Measurements from ENCODE around the gene MLLT3. TPM values are rescaled to one million over a fixed set of nuclear protein-coding genes. Genes with fewer than 3 reads are reported as not detected.
A peak's percentile ranks its signal among the peaks of the same experiment; 100 is the strongest.

Gene MLLT3
- total RNA-seq, 2 experiments from 2014 or later: 55.9 to 56.4 TPM

DNA sequence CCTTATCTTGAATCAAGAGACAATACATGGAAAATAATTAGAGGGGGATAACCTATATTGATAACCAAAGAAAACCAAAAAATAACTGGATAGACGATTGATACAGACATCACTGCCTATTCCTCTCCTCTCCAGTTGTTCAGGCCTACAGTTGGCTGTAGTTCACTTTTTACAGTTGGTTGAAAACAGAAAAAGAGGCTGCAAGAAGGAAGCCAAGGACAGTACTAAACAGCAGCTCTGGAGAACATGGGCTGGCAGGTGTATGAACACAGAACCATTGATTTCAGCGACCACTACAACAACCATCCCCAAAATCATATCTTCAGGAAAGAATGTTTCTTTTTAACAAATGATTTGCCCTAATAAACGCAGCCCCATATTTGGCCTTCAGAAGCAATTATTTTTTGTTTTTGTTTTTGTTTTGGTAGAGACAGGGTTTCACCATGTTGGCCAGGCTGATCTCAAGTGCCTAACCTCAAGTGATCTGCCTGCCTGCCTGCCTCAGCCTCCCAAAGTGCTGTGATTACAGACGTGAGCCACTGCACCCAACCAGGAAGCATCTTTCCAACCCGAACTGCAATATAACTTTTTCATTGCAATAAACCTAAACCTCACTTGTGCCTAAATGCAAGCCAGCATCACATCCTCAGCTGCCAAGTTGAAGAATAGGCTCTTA is 64.3 kb downstream of the MLLT3 start:
- DNase-seq (no peak), ATAC-seq (peak; percentile 8)
- H3K4me3 Mint-ChIP-seq: peak overlapping the region; percentile 11
- H3K9me3 Mint-ChIP-seq (ENCODE audit: low read depth): no peaks in the 10 kb centered on the region
- CTCF ChIA-PET: interaction anchor here (0.9 kb wide), 2 partner anchors 21 to 67 kb away, joined by 3 to 4 read pairs; no protein-coding TSS in a partner anchor
- no peaks in the 10 kb centered on the region for H3K27me3 Mint-ChIP-seq
- peaks cover 5% of the 10 kb centered on the region for H3K36me3 Mint-ChIP-seq
- peaks cover 84% of the 10 kb centered on the region for H3K4me1 Mint-ChIP-seq
- H3K27ac Mint-ChIP-seq: peak overlapping the region; percentile 77

- H3K4me3 Mint-ChIP-seq: no peak overlapping the region
- no peaks in the 10 kb centered on the region for H3K9me3 Mint-ChIP-seq (ENCODE audit: low read depth)
- H3K27ac Mint-ChIP-seq: peak overlapping the region; percentile 77
- ATAC-seq (no peak), DNase-seq (no peak)
- H3K27me3 Mint-ChIP-seq: no peaks in the 10 kb centered on the region
- peaks cover 5% of the 10 kb centered on the region for H3K36me3 Mint-ChIP-seq
- peaks cover 84% of the 10 kb centered on the region for H3K4me1 Mint-ChIP-seq
- CTCF ChIA-PET: no interaction called here
Observed at GRCh38 chr9:20557285-20557684, 65.0 kb downstream of the MLLT3 start.

DNA sequence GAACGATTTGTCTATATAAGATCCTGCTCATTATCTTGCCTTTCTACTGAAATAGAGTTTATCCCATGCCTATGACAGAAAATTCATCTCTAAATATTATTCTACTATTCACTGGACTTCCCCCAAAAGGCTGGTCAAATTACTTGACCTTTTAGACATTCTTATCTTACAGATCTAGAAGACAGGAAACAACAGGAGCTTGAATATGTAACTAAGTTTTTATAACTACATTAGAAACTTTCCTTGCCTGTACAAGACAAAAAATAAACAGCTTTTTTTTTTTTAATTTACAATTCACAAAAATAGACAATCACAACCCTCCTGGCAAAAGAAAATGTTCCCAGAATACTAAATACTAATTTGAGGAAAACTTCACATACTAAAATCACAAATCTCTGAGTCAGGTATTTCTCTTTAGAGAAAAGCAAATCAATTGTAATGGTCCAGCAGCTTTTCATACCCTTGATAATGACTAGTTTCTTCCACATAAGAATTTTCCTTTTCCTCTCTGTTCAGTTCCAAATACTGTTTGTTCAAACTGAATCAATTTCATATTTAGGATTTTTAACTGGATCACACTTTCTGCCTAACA is 68.6 kb downstream of the MLLT3 start:
- Mint-ChIP-seq H3K27ac (peak overlapping the region; percentile 82), H3K27me3 (no peaks in the 10 kb centered on the region), H3K9me3 (ENCODE audit: low read depth) (no peaks in the 10 kb centered on the region), H3K4me1 (peaks cover 73% of the 10 kb centered on the region), H3K4me3 (peak overlapping the region; percentile 49), H3K36me3 (peaks cover 16% of the 10 kb centered on the region)
- CTCF ChIA-PET: interaction anchor here (0.6 to 3.7 kb wide), 7 partner anchors 10 to 386 kb away, joined by 3 to 13 read pairs (median 3); partner anchors contain the start of gene MLLT3
- ATAC-seq (peak; percentile 15), DNase-seq (no peak)

DNA sequence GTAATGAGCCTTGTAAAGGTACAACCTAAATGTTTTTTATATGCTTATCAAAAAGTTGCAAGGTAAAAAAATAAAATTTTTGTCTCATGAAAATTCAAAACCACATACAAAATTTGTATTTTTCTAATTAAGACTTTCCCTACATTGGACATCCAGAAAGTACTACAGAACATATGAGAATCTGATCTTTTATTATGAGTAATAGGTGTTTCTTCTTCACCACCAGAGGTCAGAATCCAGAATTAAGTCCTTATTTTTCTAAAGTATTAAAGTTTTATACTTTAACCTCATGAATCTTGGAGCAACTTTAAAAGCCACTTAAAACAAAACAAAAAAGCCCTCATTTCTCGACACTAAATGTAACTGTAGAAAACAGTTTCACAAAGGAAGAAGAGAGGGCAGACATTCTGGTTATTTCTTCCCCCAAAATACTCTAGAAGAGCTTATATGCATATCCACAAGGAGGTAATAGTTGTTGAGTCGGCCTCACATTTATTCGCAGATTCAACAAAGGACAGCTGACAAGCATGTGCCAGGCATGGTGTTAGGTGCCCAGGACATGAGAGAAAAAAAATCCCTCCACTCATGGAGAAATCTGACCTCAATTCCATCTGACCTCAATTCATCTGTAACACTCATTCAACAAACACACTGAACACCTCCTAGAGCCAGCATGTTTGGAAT is 69.3 kb downstream of the MLLT3 start:
- peak; percentile 67 for ATAC-seq
- DNase-seq: peak; percentile 47
- CTCF ChIA-PET: interaction anchor here (0.8 to 3.7 kb wide), 7 partner anchors 10 to 130 kb away, joined by 3 to 13 read pairs (median 4); partner anchors contain the start of gene MLLT3
- Mint-ChIP-seq H3K9me3 (ENCODE audit: low read depth) (no peaks in the 10 kb centered on the region), H3K4me1 (peaks cover 67% of the 10 kb centered on the region), H3K4me3 (peak overlapping the region; percentile 49), H3K27ac (peak overlapping the region; percentile 82), H3K27me3 (no peaks in the 10 kb centered on the region), H3K36me3 (peaks cover 16% of the 10 kb centered on the region)

DNA sequence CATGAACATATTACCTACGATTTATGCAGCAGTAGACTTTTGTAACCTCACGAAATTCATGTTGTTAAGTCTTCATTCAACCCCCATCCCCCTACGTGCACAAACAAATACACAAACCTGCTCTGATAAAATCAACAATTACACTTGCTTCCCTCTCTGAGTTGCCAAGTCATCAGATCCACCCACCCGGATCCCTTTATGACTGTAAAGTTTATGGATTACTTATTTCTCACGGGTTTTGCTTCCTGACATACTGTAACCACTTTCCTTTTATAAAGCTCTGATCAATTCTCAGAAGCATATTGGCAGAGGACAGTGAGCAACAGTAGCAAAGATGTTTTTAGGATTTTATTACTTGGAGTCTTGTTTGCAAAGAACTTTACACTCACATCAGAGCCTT is 70.5 kb downstream of the MLLT3 start:
- ATAC-seq: peak; percentile 50
- H3K9me3 Mint-ChIP-seq (ENCODE audit: low read depth): no peaks in the 10 kb centered on the region
- CTCF ChIA-PET: interaction anchor here (1.3 to 3.7 kb wide), 3 partner anchors 9 to 72 kb away, joined by 3 to 13 read pairs (median 5); partner anchors contain the start of gene MLLT3
- H3K27me3 Mint-ChIP-seq: no peaks in the 10 kb centered on the region
- H3K36me3 Mint-ChIP-seq: peaks cover 18% of the 10 kb centered on the region
- peaks cover 56% of the 10 kb centered on the region for H3K4me1 Mint-ChIP-seq
- peak overlapping the region; percentile 36 for H3K27ac Mint-ChIP-seq
- H3K4me3 Mint-ChIP-seq: peak overlapping the region; percentile 22
- peak; percentile 53 for DNase-seq

GRCh38 chr9:20551236-20551635 is 71.1 kb downstream of the MLLT3 start:
- H3K27ac Mint-ChIP-seq: no peak overlapping the region
- no peak for DNase-seq
- no peaks in the 10 kb centered on the region for H3K27me3 Mint-ChIP-seq
- ATAC-seq: no peak
- H3K36me3 Mint-ChIP-seq: peaks cover 18% of the 10 kb centered on the region
- CTCF ChIA-PET: interaction anchor here (1.3 to 3.7 kb wide), 3 partner anchors 9 to 73 kb away, joined by 3 to 13 read pairs (median 5); partner anchors contain the start of gene MLLT3
- no peak overlapping the region for H3K4me3 Mint-ChIP-seq
- H3K9me3 Mint-ChIP-seq (ENCODE audit: low read depth): no peaks in the 10 kb centered on the region
- peaks cover 53% of the 10 kb centered on the region for H3K4me1 Mint-ChIP-seq

DNA sequence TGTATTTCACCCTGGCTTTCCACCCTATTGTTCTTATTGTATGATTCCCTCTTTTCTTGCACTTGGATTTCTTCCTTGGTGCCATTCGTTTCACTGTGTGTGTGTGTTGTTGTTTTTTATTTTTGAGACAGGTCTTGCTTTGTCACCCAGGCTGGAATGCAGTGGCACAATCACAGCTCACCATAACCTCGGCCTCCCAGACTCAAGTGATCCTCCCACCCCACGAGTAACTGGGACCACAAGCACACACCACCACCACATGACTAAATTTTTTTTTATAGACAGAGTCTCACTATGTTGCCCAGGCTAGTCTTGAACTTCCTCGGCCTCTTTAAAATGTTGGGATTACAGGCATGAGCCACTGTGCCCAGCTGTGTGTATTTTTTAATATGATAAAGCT is 72.0 kb downstream of the MLLT3 start:
- CTCF ChIA-PET: interaction anchor here (0.6 to 3.7 kb wide), 2 partner anchors 48 to 72 kb away, joined by 3 to 13 read pairs; partner anchors contain the start of gene MLLT3
- ATAC-seq: no peak
- DNase-seq: no peak
- H3K4me1 Mint-ChIP-seq: peaks cover 50% of the 10 kb centered on the region
- peaks cover 21% of the 10 kb centered on the region for H3K36me3 Mint-ChIP-seq
- H3K9me3 Mint-ChIP-seq (ENCODE audit: low read depth): no peaks in the 10 kb centered on the region
- no peak overlapping the region for H3K27ac Mint-ChIP-seq
- H3K4me3 Mint-ChIP-seq: no peak overlapping the region
- H3K27me3 Mint-ChIP-seq: no peaks in the 10 kb centered on the region

- Mint-ChIP-seq H3K36me3 (peaks cover 29% of the 10 kb centered on the region), H3K27me3 (no peaks in the 10 kb centered on the region), H3K4me3 (no peak overlapping the region), H3K4me1 (peaks cover 41% of the 10 kb centered on the region), H3K9me3 (ENCODE audit: low read depth) (no peaks in the 10 kb centered on the region), H3K27ac (no peak overlapping the region)
- no peak for DNase-seq
- no peak for ATAC-seq
- CTCF ChIA-PET: no interaction called here
Observed at GRCh38 chr9:20549053-20549452, 73.2 kb downstream of the MLLT3 start.

GRCh38 chr9:20545023-20545622 is 77.2 kb downstream of the MLLT3 start:
- DNase-seq: no peak
- CTCF ChIA-PET: interaction anchor here (1.2 kb wide), 1 partner anchor 9 kb away, joined by 5 read pairs; no protein-coding TSS in a partner anchor
- Mint-ChIP-seq H3K4me3 (no peak overlapping the region), H3K27ac (no peak overlapping the region), H3K4me1 (peaks cover 11% of the 10 kb centered on the region), H3K9me3 (ENCODE audit: low read depth) (peaks cover 13% of the 10 kb centered on the region), H3K36me3 (peaks cover 50% of the 10 kb centered on the region), H3K27me3 (no peaks in the 10 kb centered on the region)
- ATAC-seq: no peak

- H3K36me3 Mint-ChIP-seq: peaks cover 62% of the 10 kb centered on the region
- peaks cover 13% of the 10 kb centered on the region for H3K4me1 Mint-ChIP-seq
- no peak overlapping the region for H3K4me3 Mint-ChIP-seq
- H3K27me3 Mint-ChIP-seq: no peaks in the 10 kb centered on the region
- no peak overlapping the region for H3K27ac Mint-ChIP-seq
- H3K9me3 Mint-ChIP-seq (ENCODE audit: low read depth): peaks cover 19% of the 10 kb centered on the region
- CTCF ChIA-PET: no interaction called here
- ATAC-seq (no peak), DNase-seq (no peak)
Observed at GRCh38 chr9:20540169-20540863, 82.0 kb downstream of the MLLT3 start.

- H3K9me3 Mint-ChIP-seq (ENCODE audit: low read depth): peaks cover 19% of the 10 kb centered on the region
- H3K4me3 Mint-ChIP-seq: no peak overlapping the region
- CTCF ChIA-PET: no interaction called here
- H3K27ac Mint-ChIP-seq: no peak overlapping the region
- H3K4me1 Mint-ChIP-seq: peaks cover 11% of the 10 kb centered on the region
- H3K27me3 Mint-ChIP-seq: no peaks in the 10 kb centered on the region
- no peak for ATAC-seq
- no peak for DNase-seq
- peaks cover 57% of the 10 kb centered on the region for H3K36me3 Mint-ChIP-seq
Observed at GRCh38 chr9:20538956-20539355, 83.3 kb downstream of the MLLT3 start.

DNA sequence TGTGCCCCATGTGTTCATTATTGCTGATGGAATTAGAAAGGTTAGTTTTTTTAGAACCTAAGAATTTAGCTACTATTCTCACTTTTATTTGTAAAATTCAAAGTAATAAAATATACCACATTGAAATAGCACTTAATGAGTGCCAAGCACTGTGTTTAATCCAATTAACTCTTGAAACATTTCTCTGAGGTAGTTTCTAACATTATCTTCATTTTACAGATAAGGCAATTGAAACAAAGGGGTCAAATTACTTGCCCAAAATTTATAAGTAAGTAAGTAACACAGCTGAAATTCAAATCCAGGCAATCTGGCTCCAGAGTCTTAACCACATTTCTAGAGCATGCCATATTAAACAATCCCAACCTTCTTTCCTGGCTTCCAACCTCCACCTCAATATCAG is 84.2 kb downstream of the MLLT3 start:
- Mint-ChIP-seq H3K27me3 (no peaks in the 10 kb centered on the region), H3K9me3 (ENCODE audit: low read depth) (peaks cover 19% of the 10 kb centered on the region), H3K36me3 (peaks cover 56% of the 10 kb centered on the region), H3K27ac (no peak overlapping the region), H3K4me1 (peaks cover 6% of the 10 kb centered on the region), H3K4me3 (no peak overlapping the region)
- no peak for ATAC-seq
- CTCF ChIA-PET: interaction anchor here (1.2 kb wide), 1 partner anchor 87 kb away, joined by 4 read pairs; no protein-coding TSS in a partner anchor
- no peak for DNase-seq

All from activated CD8-positive, alpha-beta memory T cell treated with anti-CD3 and anti-CD28 coated beads, Interleukin-2, amount 10 ng/mL, durations not matched to agents 7 days and 5 days (primary cell).